Liver (tissue), 3 donors: ENCODE measurements around the gene CCDC195.

Experiments
- EGR1 ChIP-seq, 2 donors: IDR thresholded peaks; 2 replicates each; pipeline ENCODE4 v1.6.1; 2016 to 2018; ENCODE audit warnings: antibody characterized with exemption in 2 of 2, low read depth in 2 of 2
- FOXA2 ChIP-seq: IDR thresholded peaks from 2 replicates; pipeline ENCODE4 v1.6.1; 2016; ENCODE audit warnings: antibody characterized with exemption
- GABPA ChIP-seq, 2 donors: IDR thresholded peaks in 1 of 2; conservative IDR thresholded peaks in 1 of 2; 2 replicates each; pipeline ENCODE4 v1.6.1; 2016; ENCODE audit warnings: antibody characterized with exemption in 2 of 2, mild to moderate bottlenecking in 1 of 2, moderate library complexity in 1 of 2
- HNF4G ChIP-seq: IDR thresholded peaks from 2 replicates; pipeline ENCODE4 v1.6.1; 2016; ENCODE audit warnings: antibody characterized with exemption
- JUND ChIP-seq, 2 donors: IDR thresholded peaks; 2 replicates each; pipeline ENCODE4 v1.6.1; 2016; ENCODE audit warnings: antibody characterized with exemption in 2 of 2
- RAD21 ChIP-seq, 2 donors: IDR thresholded peaks; 2 replicates each; pipeline ENCODE4 v1.6.1; 2016; ENCODE audit warnings: antibody characterized with exemption in 2 of 2, mild to moderate bottlenecking in 2 of 2
- RXRA ChIP-seq, 2 donors: IDR thresholded peaks; 2 replicates each; pipeline ENCODE4 v1.6.1; 2017 to 2018; ENCODE audit warnings: antibody characterized with exemption in 2 of 2, mild to moderate bottlenecking in 1 of 2
- SP1 ChIP-seq: IDR thresholded peaks from 2 replicates; pipeline ENCODE4 v1.6.1; 2018; ENCODE audit warnings: antibody characterized with exemption, mild to moderate bottlenecking
- TAF1 ChIP-seq: conservative IDR thresholded peaks from 2 replicates; pipeline ENCODE4 v1.6.1; 2016; ENCODE audit warnings: antibody characterized with exemption, mild to moderate bottlenecking
- YY1 ChIP-seq: IDR thresholded peaks from 2 replicates; pipeline ENCODE4 v1.6.1; 2016; ENCODE audit warnings: antibody characterized with exemption, mild to moderate bottlenecking
- TF ChIP-seq, protein P1 (sequence below): IDR thresholded peaks from 2 replicates; pipeline ENCODE4 v1.6.1; 2016; ENCODE audit warnings: antibody characterized with exemption, mild to moderate bottlenecking
- TF ChIP-seq, protein P2 (sequence below): IDR thresholded peaks from 2 replicates; pipeline ENCODE4 v1.6.1; 2016; ENCODE audit warnings: antibody characterized with exemption
- TF ChIP-seq, protein P3 (sequence below): fragments of 150-350 bp; IDR thresholded peaks from 2 replicates; pipeline ENCODE4 v1.5.1; 2017; ENCODE audit warnings: improper control_type of control experiment, low read depth, low read length; ENCODE audit not compliant: missing input control
- TF ChIP-seq, protein P4 (sequence below): IDR thresholded peaks from 2 replicates; pipeline ENCODE4 v1.6.1; 2016; ENCODE audit warnings: antibody characterized with exemption
- donor health status: healthy.
- donor health status: healthy.

DNA sequence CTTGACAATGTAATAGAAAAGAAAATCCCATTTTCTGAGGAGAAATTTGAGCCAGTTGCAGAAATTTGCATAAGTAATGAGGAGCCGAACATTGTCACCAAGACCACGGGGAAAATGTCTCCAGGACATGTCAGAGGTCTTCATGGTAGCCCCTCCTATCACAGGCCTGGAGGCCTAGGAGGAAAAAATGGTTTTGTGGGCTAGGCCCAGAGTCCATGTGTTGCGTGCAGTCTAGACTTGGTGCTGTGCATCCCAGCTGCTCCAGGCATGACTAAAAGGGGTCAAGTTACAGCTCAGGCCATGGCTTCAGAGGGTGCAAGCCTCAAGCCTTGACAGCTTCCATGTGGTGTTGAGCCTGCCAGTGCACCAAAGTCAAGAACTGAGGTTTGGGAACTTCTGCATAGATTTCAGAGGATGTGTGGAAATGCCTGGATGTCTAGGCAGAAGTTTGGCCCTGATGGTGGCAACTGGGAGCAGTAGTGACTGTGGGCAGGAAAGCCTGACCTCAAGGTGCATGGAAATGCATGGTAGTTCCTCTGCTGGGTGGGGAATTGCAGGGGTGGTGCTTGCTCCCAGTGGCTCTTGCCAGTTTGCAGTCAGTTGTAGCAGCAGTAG is 41.9 kb upstream of the CCDC195 start:
- TF ChIP-seq, protein P1, sequence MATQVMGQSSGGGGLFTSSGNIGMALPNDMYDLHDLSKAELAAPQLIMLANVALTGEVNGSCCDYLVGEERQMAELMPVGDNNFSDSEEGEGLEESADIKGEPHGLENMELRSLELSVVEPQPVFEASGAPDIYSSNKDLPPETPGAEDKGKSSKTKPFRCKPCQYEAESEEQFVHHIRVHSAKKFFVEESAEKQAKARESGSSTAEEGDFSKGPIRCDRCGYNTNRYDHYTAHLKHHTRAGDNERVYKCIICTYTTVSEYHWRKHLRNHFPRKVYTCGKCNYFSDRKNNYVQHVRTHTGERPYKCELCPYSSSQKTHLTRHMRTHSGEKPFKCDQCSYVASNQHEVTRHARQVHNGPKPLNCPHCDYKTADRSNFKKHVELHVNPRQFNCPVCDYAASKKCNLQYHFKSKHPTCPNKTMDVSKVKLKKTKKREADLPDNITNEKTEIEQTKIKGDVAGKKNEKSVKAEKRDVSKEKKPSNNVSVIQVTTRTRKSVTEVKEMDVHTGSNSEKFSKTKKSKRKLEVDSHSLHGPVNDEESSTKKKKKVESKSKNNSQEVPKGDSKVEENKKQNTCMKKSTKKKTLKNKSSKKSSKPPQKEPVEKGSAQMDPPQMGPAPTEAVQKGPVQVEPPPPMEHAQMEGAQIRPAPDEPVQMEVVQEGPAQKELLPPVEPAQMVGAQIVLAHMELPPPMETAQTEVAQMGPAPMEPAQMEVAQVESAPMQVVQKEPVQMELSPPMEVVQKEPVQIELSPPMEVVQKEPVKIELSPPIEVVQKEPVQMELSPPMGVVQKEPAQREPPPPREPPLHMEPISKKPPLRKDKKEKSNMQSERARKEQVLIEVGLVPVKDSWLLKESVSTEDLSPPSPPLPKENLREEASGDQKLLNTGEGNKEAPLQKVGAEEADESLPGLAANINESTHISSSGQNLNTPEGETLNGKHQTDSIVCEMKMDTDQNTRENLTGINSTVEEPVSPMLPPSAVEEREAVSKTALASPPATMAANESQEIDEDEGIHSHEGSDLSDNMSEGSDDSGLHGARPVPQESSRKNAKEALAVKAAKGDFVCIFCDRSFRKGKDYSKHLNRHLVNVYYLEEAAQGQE: no peak
- TF ChIP-seq, protein P2, sequence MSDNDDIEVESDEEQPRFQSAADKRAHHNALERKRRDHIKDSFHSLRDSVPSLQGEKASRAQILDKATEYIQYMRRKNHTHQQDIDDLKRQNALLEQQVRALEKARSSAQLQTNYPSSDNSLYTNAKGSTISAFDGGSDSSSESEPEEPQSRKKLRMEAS: no peak
- TF ChIP-seq, protein P3, sequence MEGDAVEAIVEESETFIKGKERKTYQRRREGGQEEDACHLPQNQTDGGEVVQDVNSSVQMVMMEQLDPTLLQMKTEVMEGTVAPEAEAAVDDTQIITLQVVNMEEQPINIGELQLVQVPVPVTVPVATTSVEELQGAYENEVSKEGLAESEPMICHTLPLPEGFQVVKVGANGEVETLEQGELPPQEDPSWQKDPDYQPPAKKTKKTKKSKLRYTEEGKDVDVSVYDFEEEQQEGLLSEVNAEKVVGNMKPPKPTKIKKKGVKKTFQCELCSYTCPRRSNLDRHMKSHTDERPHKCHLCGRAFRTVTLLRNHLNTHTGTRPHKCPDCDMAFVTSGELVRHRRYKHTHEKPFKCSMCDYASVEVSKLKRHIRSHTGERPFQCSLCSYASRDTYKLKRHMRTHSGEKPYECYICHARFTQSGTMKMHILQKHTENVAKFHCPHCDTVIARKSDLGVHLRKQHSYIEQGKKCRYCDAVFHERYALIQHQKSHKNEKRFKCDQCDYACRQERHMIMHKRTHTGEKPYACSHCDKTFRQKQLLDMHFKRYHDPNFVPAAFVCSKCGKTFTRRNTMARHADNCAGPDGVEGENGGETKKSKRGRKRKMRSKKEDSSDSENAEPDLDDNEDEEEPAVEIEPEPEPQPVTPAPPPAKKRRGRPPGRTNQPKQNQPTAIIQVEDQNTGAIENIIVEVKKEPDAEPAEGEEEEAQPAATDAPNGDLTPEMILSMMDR: no peak
- TF ChIP-seq TAF1: no peak
- TF ChIP-seq YY1: no peak
- TF ChIP-seq GABPA (IDR thresholded peaks at IDR 0.05 in 1 of 2, conservative IDR thresholded peaks at IDR 0.05 in 1 of 2): no peak
- TF ChIP-seq, protein P4, sequence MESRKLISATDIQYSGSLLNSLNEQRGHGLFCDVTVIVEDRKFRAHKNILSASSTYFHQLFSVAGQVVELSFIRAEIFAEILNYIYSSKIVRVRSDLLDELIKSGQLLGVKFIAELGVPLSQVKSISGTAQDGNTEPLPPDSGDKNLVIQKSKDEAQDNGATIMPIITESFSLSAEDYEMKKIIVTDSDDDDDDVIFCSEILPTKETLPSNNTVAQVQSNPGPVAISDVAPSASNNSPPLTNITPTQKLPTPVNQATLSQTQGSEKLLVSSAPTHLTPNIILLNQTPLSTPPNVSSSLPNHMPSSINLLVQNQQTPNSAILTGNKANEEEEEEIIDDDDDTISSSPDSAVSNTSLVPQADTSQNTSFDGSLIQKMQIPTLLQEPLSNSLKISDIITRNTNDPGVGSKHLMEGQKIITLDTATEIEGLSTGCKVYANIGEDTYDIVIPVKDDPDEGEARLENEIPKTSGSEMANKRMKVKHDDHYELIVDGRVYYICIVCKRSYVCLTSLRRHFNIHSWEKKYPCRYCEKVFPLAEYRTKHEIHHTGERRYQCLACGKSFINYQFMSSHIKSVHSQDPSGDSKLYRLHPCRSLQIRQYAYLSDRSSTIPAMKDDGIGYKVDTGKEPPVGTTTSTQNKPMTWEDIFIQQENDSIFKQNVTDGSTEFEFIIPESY: no peak
- TF ChIP-seq RAD21 (IDR thresholded peaks at IDR 0.05): no peak
- TF ChIP-seq EGR1 (IDR thresholded peaks at IDR 0.05; ENCODE audit: low read depth in 2 of 2): no peak
- no peak for TF ChIP-seq SP1
- no peak for TF ChIP-seq JUND (IDR thresholded peaks at IDR 0.05)
- no peak for TF ChIP-seq FOXA2
- no peak for TF ChIP-seq RXRA (IDR thresholded peaks at IDR 0.05)
- no peak for TF ChIP-seq HNF4G
